ENCODE results near the gene KXD1. TPM values are rescaled to one million over a fixed set of nuclear protein-coding genes. Genes with fewer than 3 reads are reported as not detected.
A peak's percentile ranks its signal among the peaks of the same experiment; 100 is the strongest.

The KXD1 gene
- total RNA-seq = 100 to 1,000 TPM; 112 to 129 (median 126) TPM

GRCh38 chr19:18557411-18558201 lies at the start of gene KXD1:
Gene KXD1 (plus strand): TSS chr19:18557870. CDS start chr19:18562057, 4,187 bp downstream.
- peak; percentile 97 for DNase-seq
- Mint-ChIP-seq H3K9me3 (no peaks in the 10 kb centered on the region), H3K4me1 (ENCODE audit: low read depth) (peaks cover 16% of the 10 kb centered on the region), H3K36me3 (ENCODE audit: insufficient read depth) (peaks cover 6% of the 10 kb centered on the region), H3K27me3 (ENCODE audit: low read depth) (no peaks in the 10 kb centered on the region), H3K4me3 (peak within 1 kb of the TSS; percentile 95)
- ATAC-seq = peak; percentile 99

GRCh38 chr19:18508585-18508984 lies 49.1 kb upstream of the KXD1 start:
- peaks cover 3% of the 10 kb centered on the region for H3K36me3 Mint-ChIP-seq (ENCODE audit: insufficient read depth)
- no peak overlapping the region for H3K4me3 Mint-ChIP-seq
- no peak for DNase-seq
- H3K4me1 Mint-ChIP-seq (ENCODE audit: low read depth) = peaks cover 75% of the 10 kb centered on the region
- ATAC-seq = no peak
- H3K27me3 Mint-ChIP-seq (ENCODE audit: low read depth) = no peaks in the 10 kb centered on the region
- no peaks in the 10 kb centered on the region for H3K9me3 Mint-ChIP-seq

- Mint-ChIP-seq H3K4me1 (ENCODE audit: low read depth) (peaks cover 71% of the 10 kb centered on the region), H3K4me3 (no peak overlapping the region), H3K9me3 (no peaks in the 10 kb centered on the region), H3K36me3 (ENCODE audit: insufficient read depth) (peaks cover 3% of the 10 kb centered on the region), H3K27me3 (ENCODE audit: low read depth) (no peaks in the 10 kb centered on the region)
- DNase-seq (no peak), ATAC-seq (no peak)
Measured at GRCh38 chr19:18510216-18510615, 47.5 kb upstream of the KXD1 start.

- Mint-ChIP-seq H3K4me1 (ENCODE audit: low read depth) (peaks cover 57% of the 10 kb centered on the region), H3K4me3 (no peak overlapping the region), H3K9me3 (no peaks in the 10 kb centered on the region), H3K36me3 (ENCODE audit: insufficient read depth) (peaks cover 3% of the 10 kb centered on the region), H3K27me3 (ENCODE audit: low read depth) (no peaks in the 10 kb centered on the region)
- DNase-seq = no peak
- no peak for ATAC-seq
Measured at GRCh38 chr19:18513868-18514267, 43.8 kb upstream of the KXD1 start.

- H3K4me3 Mint-ChIP-seq = no peak overlapping the region
- H3K4me1 Mint-ChIP-seq (ENCODE audit: low read depth) = peaks cover 56% of the 10 kb centered on the region
- peak; percentile 19 to 49 for ATAC-seq
- H3K36me3 Mint-ChIP-seq (ENCODE audit: insufficient read depth) = peaks cover 3% of the 10 kb centered on the region
- no peaks in the 10 kb centered on the region for H3K27me3 Mint-ChIP-seq (ENCODE audit: low read depth)
- no peak for DNase-seq
- no peaks in the 10 kb centered on the region for H3K9me3 Mint-ChIP-seq
Measured at GRCh38 chr19:18514800-18515682, 42.6 kb upstream of the KXD1 start.

GRCh38 chr19:18515959-18516358 lies 41.7 kb upstream of the KXD1 start:
- DNase-seq (no peak), ATAC-seq (no peak)
- peaks cover 51% of the 10 kb centered on the region for H3K4me1 Mint-ChIP-seq (ENCODE audit: low read depth)
- H3K36me3 Mint-ChIP-seq (ENCODE audit: insufficient read depth) = peaks cover 3% of the 10 kb centered on the region
- H3K27me3 Mint-ChIP-seq (ENCODE audit: low read depth) = no peaks in the 10 kb centered on the region
- H3K9me3 Mint-ChIP-seq = no peaks in the 10 kb centered on the region
- no peak overlapping the region for H3K4me3 Mint-ChIP-seq

- Mint-ChIP-seq H3K36me3 (ENCODE audit: insufficient read depth) (peaks cover 3% of the 10 kb centered on the region), H3K27me3 (ENCODE audit: low read depth) (no peaks in the 10 kb centered on the region), H3K9me3 (no peaks in the 10 kb centered on the region), H3K4me3 (no peak overlapping the region), H3K4me1 (ENCODE audit: low read depth) (peaks cover 44% of the 10 kb centered on the region)
- DNase-seq = no peak
- ATAC-seq = no peak
Measured at GRCh38 chr19:18517606-18518005, 40.1 kb upstream of the KXD1 start.

GRCh38 chr19:18518639-18519038 lies 39.0 kb upstream of the KXD1 start:
- H3K9me3 Mint-ChIP-seq = no peaks in the 10 kb centered on the region
- H3K27me3 Mint-ChIP-seq (ENCODE audit: low read depth) = no peaks in the 10 kb centered on the region
- no peak overlapping the region for H3K4me3 Mint-ChIP-seq
- H3K36me3 Mint-ChIP-seq (ENCODE audit: insufficient read depth) = no peaks in the 10 kb centered on the region
- no peak for ATAC-seq
- peaks cover 38% of the 10 kb centered on the region for H3K4me1 Mint-ChIP-seq (ENCODE audit: low read depth)
- DNase-seq = no peak

GRCh38 chr19:18519962-18520847 lies 37.5 kb upstream of the KXD1 start:
- peaks cover 27% of the 10 kb centered on the region for H3K4me1 Mint-ChIP-seq (ENCODE audit: low read depth)
- H3K4me3 Mint-ChIP-seq = peak overlapping the region; percentile 91
- DNase-seq (peak; percentile 55), ATAC-seq (no peak)
- no peaks in the 10 kb centered on the region for H3K36me3 Mint-ChIP-seq (ENCODE audit: insufficient read depth)
- H3K27me3 Mint-ChIP-seq (ENCODE audit: low read depth) = no peaks in the 10 kb centered on the region
- H3K9me3 Mint-ChIP-seq = no peaks in the 10 kb centered on the region

- Mint-ChIP-seq H3K9me3 (no peaks in the 10 kb centered on the region), H3K4me1 (ENCODE audit: low read depth) (peaks cover 20% of the 10 kb centered on the region), H3K4me3 (peak overlapping the region; percentile 91), H3K36me3 (ENCODE audit: insufficient read depth) (no peaks in the 10 kb centered on the region), H3K27me3 (ENCODE audit: low read depth) (no peaks in the 10 kb centered on the region)
- ATAC-seq (no peak), DNase-seq (no peak)
Measured at GRCh38 chr19:18520848-18521691, 36.6 kb upstream of the KXD1 start.

- Mint-ChIP-seq H3K4me3 (peak within 1 kb of the TSS; percentile 91), H3K9me3 (no peaks in the 10 kb centered on the region), H3K27me3 (ENCODE audit: low read depth) (no peaks in the 10 kb centered on the region), H3K4me1 (ENCODE audit: low read depth) (peaks cover 14% of the 10 kb centered on the region), H3K36me3 (ENCODE audit: insufficient read depth) (no peaks in the 10 kb centered on the region)
- DNase-seq (no peak), ATAC-seq (peak; percentile 10)
Measured at GRCh38 chr19:18521692-18522123, 36.0 kb upstream of the KXD1 start, which contains the start of gene ELL. Gene ELL (minus strand): TSS chr19:18522070. CDS start chr19:18522055, 15 bp downstream.

- peak; percentile 91 to 92 for ATAC-seq
- Mint-ChIP-seq H3K9me3 (no peaks in the 10 kb centered on the region), H3K4me1 (ENCODE audit: low read depth) (peaks cover 11% of the 10 kb centered on the region), H3K36me3 (ENCODE audit: insufficient read depth) (no peaks in the 10 kb centered on the region), H3K4me3 (peak overlapping the region; percentile 91), H3K27me3 (ENCODE audit: low read depth) (no peaks in the 10 kb centered on the region)
- peak; percentile 100 for DNase-seq
Measured at GRCh38 chr19:18522124-18522861, 35.4 kb upstream of the KXD1 start.

All from activated T-cell treated with anti-CD3 and anti-CD28 coated beads, Interleukin-2, amount 50 U/mL, for 4 hours (primary cell).